Hepatocyte (in vitro differentiated cells): ENCODE data around the gene CD74. TPM values are rescaled to one million over a fixed set of nuclear protein-coding genes. Genes with fewer than 3 reads are reported as not detected.

Source experiments
- DNase-seq: peaks from one replicate; pipeline ENCODE4 v3.0.0-alpha.2; 2016; ENCODE audit warnings: low spot score
- H2AFZ ChIP-seq: fragments of 200-600 bp; sonication (generic); 2 replicates; pipeline ENCODE4 v1.6.0; 2016; ENCODE audit warnings: antibody characterized with exemption, mild to moderate bottlenecking
- H3K27ac ChIP-seq: fragments of 200-600 bp; sonication (generic); 2 replicates; pipeline ENCODE4 v1.5.1; 2016; ENCODE audit warnings: mild to moderate bottlenecking
- H3K27me3 ChIP-seq: fragments of 200-600 bp; sonication (generic); 2 replicates; pipeline ENCODE4 v1.6.1; 2016
- H3K36me3 ChIP-seq: fragments of 200-600 bp; sonication (generic); replicated peaks from 2 replicates; pipeline ENCODE4 v1.5.1; 2016; ENCODE audit warnings: low read depth; ENCODE audit not compliant: insufficient read depth
- H3K4me1 ChIP-seq: fragments of 200-600 bp; sonication (generic); 2 replicates; pipeline ENCODE4 v1.5.1; 2016; ENCODE audit warnings: mild to moderate bottlenecking, moderate library complexity; ENCODE audit not compliant: insufficient read depth
- H3K4me2 ChIP-seq: fragments of 200-600 bp; sonication (generic); 2 replicates; pipeline ENCODE4 v1.6.0; 2016
- H3K4me3 ChIP-seq: fragments of 200-600 bp; sonication (generic); 2 replicates; pipeline ENCODE4 v1.5.1; 2016; ENCODE audit warnings: mild to moderate bottlenecking
- H3K79me2 ChIP-seq: fragments of 200-600 bp; sonication (generic); 2 replicates; pipeline ENCODE4 v1.6.0; 2017; ENCODE audit warnings: mild to moderate bottlenecking
- H3K9me2 ChIP-seq: fragments of 200-600 bp; sonication (generic); replicated peaks from 2 replicates; pipeline ENCODE4 v1.6.0; 2017; ENCODE audit warnings: mild to moderate bottlenecking; ENCODE audit not compliant: insufficient read depth
- H3K9me3 ChIP-seq: fragments of 200-600 bp; sonication (generic); 2 replicates; pipeline ENCODE4 v1.5.1; 2016; ENCODE audit warnings: low read depth, mild to moderate bottlenecking
- H4K20me1 ChIP-seq: fragments of 200-600 bp; sonication (generic); 2 replicates; pipeline ENCODE4 v1.6.0; 2016; ENCODE audit warnings: mild to moderate bottlenecking; ENCODE audit not compliant: insufficient read depth, poor library complexity, severe bottlenecking
- EZH2 ChIP-seq: fragments of 200-600 bp; sonication (generic); IDR thresholded peaks from 2 replicates; pipeline ENCODE4 v1.6.1; 2016; ENCODE audit warnings: antibody characterized with exemption, mild to moderate bottlenecking, borderline replicate concordance
- EZH2phosphoT487 ChIP-seq: fragments of 200-600 bp; sonication (generic); IDR thresholded peaks from one replicate; pipeline ENCODE4 v1.6.1; 2018; ENCODE audit warnings: antibody characterized with exemption, mild to moderate bottlenecking, low read depth, moderate library complexity; ENCODE audit not compliant: unreplicated experiment, severe bottlenecking
- WGBS: methylation state at CpG from one replicate; pipeline ENCODE4 v1.1.6; 2016; ENCODE audit warnings: low lambda C conversion rate; ENCODE audit errors: missing lambda C conversion rate; 5-methylcytosine and 5-hydroxymethylcytosine counted together
- polyA plus RNA-seq: library from polyadenylated mRNA; unstranded; fragments of >200 nt; fragmentation: Nextera tagmentation; extraction: Ambion mirVana; gene quantifications from 2 replicates; pipeline ENCODE4 v1.2.1, GENCODE V29; 2016
- total RNA-seq: library from RNA; depleted of rRNA; stranded (reverse); fragments of >200 nt; gene quantifications from 2 replicates; pipeline ENCODE4 v1.2.3, GENCODE V29; 2014
- TF ChIP-seq, protein P1 (sequence below): fragments of 200-600 bp; sonication (generic); IDR thresholded peaks from 2 replicates; pipeline ENCODE4 v1.5.1; 2016; ENCODE audit warnings: antibody characterized with exemption, mild to moderate bottlenecking; ENCODE audit not compliant: poor library complexity

CD74 gene
- total and polyA plus RNA-seq, 2 experiments from 2014 or later: 57.2 to 107 TPM

DNA sequence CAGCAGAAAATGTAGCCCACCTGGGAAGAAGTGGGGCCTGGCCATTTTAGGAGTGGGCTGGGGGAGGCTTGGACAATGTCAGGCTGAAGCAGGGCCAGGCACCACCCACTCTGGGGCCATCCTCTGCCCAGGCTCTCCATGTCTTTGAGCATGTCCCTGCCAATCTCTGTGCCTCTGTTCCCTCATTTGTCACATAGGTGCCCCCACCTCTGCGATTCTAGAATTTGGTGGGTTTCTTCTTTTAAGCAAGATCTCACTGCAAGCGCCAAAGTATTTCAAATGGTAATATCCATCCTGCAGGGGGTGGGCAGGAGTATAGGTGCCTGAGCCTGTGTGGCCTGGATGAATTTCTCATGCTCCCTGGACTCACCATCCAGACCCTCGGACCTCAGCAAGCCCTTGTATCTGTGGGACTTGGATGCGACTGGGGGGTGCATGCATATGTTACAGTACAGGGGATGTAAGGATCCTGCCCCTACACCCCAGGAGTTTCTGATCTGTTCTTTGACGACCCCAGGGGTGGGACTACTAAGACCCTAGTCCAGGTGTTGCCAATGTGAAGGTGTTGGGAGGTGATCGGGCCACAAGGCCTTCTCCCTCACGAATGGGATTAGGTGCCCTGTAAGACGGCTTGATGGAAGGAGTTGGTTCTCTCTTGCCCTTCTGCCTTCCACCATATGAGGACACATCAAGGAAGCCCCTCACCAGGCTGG is 4.3 kb downstream of the CD74 start:
- TF ChIP-seq EZH2phosphoT487: no peak
- TF ChIP-seq, protein P1, sequence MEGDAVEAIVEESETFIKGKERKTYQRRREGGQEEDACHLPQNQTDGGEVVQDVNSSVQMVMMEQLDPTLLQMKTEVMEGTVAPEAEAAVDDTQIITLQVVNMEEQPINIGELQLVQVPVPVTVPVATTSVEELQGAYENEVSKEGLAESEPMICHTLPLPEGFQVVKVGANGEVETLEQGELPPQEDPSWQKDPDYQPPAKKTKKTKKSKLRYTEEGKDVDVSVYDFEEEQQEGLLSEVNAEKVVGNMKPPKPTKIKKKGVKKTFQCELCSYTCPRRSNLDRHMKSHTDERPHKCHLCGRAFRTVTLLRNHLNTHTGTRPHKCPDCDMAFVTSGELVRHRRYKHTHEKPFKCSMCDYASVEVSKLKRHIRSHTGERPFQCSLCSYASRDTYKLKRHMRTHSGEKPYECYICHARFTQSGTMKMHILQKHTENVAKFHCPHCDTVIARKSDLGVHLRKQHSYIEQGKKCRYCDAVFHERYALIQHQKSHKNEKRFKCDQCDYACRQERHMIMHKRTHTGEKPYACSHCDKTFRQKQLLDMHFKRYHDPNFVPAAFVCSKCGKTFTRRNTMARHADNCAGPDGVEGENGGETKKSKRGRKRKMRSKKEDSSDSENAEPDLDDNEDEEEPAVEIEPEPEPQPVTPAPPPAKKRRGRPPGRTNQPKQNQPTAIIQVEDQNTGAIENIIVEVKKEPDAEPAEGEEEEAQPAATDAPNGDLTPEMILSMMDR: no peak
- TF ChIP-seq EZH2: no peak
- H2AFZ ChIP-seq: no peak overlapping the region
- H3K27ac ChIP-seq: no peak overlapping the region
- no peak overlapping the region for H3K4me3 ChIP-seq
- no peak for DNase-seq
- H3K27me3 ChIP-seq: no peaks in the 10 kb centered on the region
- H3K4me2 ChIP-seq: no peak overlapping the region
- H3K36me3 ChIP-seq: no peaks in the 10 kb centered on the region
- no peaks in the 10 kb centered on the region for H4K20me1 ChIP-seq
- H3K9me2 ChIP-seq: no peaks in the 10 kb centered on the region
- H3K4me1 ChIP-seq: peaks cover 5% of the 10 kb centered on the region
- no peaks in the 10 kb centered on the region for H3K79me2 ChIP-seq
- H3K9me3 ChIP-seq: no peaks in the 10 kb centered on the region
- 93% methylated on average over 8 of the region's 8 CpGs for WGBS

DNA sequence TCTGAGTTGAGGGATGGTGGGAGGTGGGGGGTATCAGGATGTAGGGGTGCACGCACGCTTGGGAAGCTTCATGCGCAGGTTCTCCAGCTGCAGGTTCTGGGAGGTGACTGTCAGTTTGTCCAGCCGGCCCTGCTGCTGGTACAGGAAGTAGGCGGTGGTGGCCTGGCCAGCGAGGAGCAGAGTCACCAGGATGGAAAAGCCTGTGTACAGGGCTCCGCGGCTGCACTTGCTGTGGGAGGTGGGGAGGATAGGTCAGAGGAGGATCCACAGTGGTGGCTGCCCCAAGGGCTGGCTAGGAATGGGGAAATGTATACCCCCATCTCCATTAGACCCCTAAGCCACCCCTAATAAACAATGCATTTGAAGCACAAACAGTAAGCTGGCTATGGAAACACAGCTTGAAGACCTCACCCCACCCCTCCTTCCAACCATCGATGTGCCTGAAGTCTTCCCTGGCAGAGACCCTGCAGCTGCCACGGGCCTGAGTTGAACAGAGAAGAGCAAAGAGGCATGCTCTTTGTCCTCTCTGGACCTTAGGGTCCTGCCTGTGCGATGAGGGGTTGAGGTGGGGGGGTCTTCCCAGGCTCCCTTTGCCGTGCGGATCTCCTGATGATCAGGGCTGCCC is 5.5 kb downstream of the CD74 start:
- Histone ChIP-seq H3K4me1 (no peaks in the 10 kb centered on the region), H3K27me3 (no peaks in the 10 kb centered on the region), H3K36me3 (no peaks in the 10 kb centered on the region), H3K9me2 (no peaks in the 10 kb centered on the region), H3K4me2 (no peak overlapping the region), H3K27ac (no peak overlapping the region), H2AFZ (no peak overlapping the region), H3K9me3 (no peaks in the 10 kb centered on the region), H4K20me1 (no peaks in the 10 kb centered on the region), H3K79me2 (no peaks in the 10 kb centered on the region), H3K4me3 (no peak overlapping the region)
- TF ChIP-seq EZH2phosphoT487 (no peak), EZH2 (no peak)
- TF ChIP-seq, protein P1: no peak
- 82% methylated on average over 13 of the region's 13 CpGs for WGBS
- no peak for DNase-seq

DNA sequence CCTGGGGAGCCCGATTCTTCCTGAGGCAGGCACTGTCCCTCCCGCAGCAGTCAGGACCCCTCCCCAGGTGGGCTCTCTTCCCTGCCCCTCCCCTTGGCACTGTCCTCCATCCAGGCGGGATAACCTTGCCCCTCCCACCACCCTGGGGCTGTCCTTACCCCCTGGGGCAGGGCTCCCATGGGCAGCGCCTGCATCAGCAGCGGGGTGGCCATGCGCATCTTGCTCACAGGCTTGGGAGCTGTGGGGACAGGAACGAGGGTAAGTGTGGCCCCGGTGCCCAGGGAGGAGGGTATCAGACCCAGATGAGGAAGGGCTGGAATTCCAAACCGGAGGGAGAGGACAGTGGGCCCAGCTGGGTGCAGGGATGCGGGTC is 6.0 kb downstream of the CD74 start:
- TF ChIP-seq EZH2 (no peak), EZH2phosphoT487 (no peak)
- TF ChIP-seq, protein P1: no peak
- no peaks in the 10 kb centered on the region for H4K20me1 ChIP-seq
- no peaks in the 10 kb centered on the region for H3K9me3 ChIP-seq
- H3K36me3 ChIP-seq: no peaks in the 10 kb centered on the region
- no peak overlapping the region for H3K4me3 ChIP-seq
- H3K27me3 ChIP-seq: no peaks in the 10 kb centered on the region
- no peaks in the 10 kb centered on the region for H3K4me1 ChIP-seq
- no peak for DNase-seq
- H3K79me2 ChIP-seq: no peaks in the 10 kb centered on the region
- no peak overlapping the region for H3K27ac ChIP-seq
- no peak overlapping the region for H3K4me2 ChIP-seq
- no peaks in the 10 kb centered on the region for H3K9me2 ChIP-seq
- no peak overlapping the region for H2AFZ ChIP-seq
- 85% methylated on average over 10 of the region's 10 CpGs for WGBS
